ENCODE measurements around the gene PRKAR1A.

Gene PRKAR1A

DNA sequence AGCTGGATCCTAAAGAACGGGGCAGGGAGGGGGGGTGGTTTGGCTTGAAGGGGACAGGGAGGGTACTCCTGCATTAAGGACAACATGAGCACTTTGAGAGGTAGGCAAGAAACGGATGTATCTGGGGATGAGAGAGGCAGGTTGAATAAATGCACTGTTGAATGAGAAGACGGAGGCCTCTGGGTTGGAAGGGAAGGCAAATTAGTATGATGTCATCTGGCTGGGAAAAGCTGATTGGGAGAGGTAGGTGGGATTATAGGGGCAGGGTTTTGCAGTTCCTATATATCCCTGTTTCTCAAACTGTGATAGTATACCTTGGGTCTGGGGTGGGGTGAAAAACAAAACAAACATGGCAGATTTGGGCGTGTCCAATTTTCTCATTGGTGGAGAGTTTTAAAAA is 44.3 kb downstream of the PRKAR1A start:
- no peak for TF ChIP-seq CTBP1 (IDR thresholded peaks at IDR 0.05; ENCODE audit: borderline replicate concordance)
- no peak for TF ChIP-seq ARNT (IDR thresholded peaks at IDR 0.05)
- no peak for TF ChIP-seq ELF4 (IDR thresholded peaks at IDR 0.05)
- no peak for TF ChIP-seq FOXK2 (IDR thresholded peaks at IDR 0.05)
- no peak for TF ChIP-seq SP1 (IDR thresholded peaks at IDR 0.05)
- TF ChIP-seq ZNF384 (IDR thresholded peaks at IDR 0.05): no peak
- TF ChIP-seq SUZ12 (IDR thresholded peaks at IDR 0.05): no peak
- no peak for TF ChIP-seq L3MBTL2 (conservative IDR thresholded peaks at IDR 0.05)
- no peak for TF ChIP-seq HDGF (IDR thresholded peaks at IDR 0.05; ENCODE audit: borderline replicate concordance)
- TF ChIP-seq, protein P1, sequence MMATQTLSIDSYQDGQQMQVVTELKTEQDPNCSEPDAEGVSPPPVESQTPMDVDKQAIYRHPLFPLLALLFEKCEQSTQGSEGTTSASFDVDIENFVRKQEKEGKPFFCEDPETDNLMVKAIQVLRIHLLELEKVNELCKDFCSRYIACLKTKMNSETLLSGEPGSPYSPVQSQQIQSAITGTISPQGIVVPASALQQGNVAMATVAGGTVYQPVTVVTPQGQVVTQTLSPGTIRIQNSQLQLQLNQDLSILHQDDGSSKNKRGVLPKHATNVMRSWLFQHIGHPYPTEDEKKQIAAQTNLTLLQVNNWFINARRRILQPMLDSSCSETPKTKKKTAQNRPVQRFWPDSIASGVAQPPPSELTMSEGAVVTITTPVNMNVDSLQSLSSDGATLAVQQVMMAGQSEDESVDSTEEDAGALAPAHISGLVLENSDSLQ (IDR thresholded peaks at IDR 0.05): no peak
- DNase-seq (ENCODE audit: extremely low spot score): no peak
- ChIA-PET CTCF (no interaction called here), POLR2A (no interaction called here)

DNA sequence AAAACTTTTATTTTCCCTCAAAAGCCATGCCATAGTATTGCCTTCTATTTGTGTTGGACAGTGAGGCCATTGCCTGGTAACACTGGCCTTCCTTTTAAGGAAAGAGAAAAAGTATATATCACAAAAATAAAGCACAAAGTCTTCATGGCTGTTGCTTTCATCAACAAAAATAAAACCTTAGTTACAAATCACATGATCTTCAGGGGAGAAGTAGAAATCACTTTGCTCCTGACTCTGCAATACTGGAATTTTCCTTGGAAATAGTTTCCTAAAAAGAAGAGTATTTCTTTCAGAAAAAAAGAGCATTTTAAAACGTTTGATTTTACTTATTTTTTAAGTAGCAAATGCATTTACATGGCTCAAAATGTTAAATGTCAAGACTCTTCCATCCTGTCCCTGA is 47.1 kb downstream of the PRKAR1A start:
- ChIA-PET CTCF (no interaction called here), POLR2A (no interaction called here)
- TF ChIP-seq FOXM1 (IDR thresholded peaks at IDR 0.05; ENCODE audit: borderline replicate concordance) (no peak), SP1 (IDR thresholded peaks at IDR 0.05) (no peak), ARNT (IDR thresholded peaks at IDR 0.05) (no peak), L3MBTL2 (conservative IDR thresholded peaks at IDR 0.05) (no peak), BHLHE40 (IDR thresholded peaks at IDR 0.05; ENCODE audit: borderline replicate concordance) (no peak), NFRKB (IDR thresholded peaks at IDR 0.05) (no peak), TARDBP (IDR thresholded peaks at IDR 0.05) (no peak), LEF1 (IDR thresholded peaks at IDR 0.05; ENCODE audit: borderline replicate concordance) (no peak), ZNF384 (IDR thresholded peaks at IDR 0.05) (no peak), FOXK2 (IDR thresholded peaks at IDR 0.05) (no peak), CTBP1 (IDR thresholded peaks at IDR 0.05; ENCODE audit: borderline replicate concordance) (no peak), ELF4 (IDR thresholded peaks at IDR 0.05) (no peak), HDGF (IDR thresholded peaks at IDR 0.05; ENCODE audit: borderline replicate concordance) (no peak)
- TF ChIP-seq, protein P1 (IDR thresholded peaks at IDR 0.05): no peak
- DNase-seq (ENCODE audit: extremely low spot score): no peak

DNA sequence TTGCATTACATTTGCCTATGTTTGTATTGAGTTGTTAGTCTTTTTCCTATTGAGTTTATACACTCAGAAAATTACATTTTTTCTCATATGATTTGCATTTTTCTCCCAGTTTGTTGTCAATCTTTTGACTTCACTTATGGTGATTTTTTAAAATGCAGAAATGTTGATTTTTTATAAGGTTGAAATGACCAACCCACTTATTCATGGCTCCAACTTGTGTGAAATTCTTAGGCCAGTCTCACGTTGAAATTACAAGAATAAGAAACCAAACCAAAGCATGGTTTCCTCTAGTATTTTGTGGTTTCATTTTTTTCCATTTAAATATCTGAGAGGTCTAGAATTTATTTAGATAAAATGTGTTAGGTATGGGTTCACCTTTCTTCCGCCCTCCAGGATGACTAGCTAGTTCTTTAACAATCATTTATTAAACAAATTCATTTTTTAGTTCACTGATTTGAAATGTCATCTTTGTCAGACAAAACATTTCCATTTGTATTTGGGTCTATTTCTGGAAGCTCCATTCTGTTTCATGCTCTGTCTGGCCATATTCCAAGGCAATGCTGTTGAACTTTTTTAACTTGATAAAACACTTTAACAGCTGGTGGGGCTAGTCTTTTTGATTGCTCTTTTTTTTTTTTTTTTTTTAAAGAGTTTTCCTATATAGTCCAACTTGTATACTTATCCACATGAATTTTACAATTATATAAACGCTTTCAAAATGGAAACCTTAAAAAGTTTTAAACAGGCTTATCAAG is 48.9 kb downstream of the PRKAR1A start:
- ChIA-PET CTCF (no interaction called here), POLR2A (no interaction called here)
- no peak for TF ChIP-seq CTBP1 (IDR thresholded peaks at IDR 0.05; ENCODE audit: borderline replicate concordance)
- TF ChIP-seq ARNT (IDR thresholded peaks at IDR 0.05): no peak
- no peak for TF ChIP-seq SUZ12 (IDR thresholded peaks at IDR 0.05)
- TF ChIP-seq FOXK2 (IDR thresholded peaks at IDR 0.05): no peak
- TF ChIP-seq, protein P1 (IDR thresholded peaks at IDR 0.05): no peak
- TF ChIP-seq LEF1 (IDR thresholded peaks at IDR 0.05; ENCODE audit: borderline replicate concordance): no peak
- no peak for TF ChIP-seq ZNF384 (IDR thresholded peaks at IDR 0.05)
- no peak for TF ChIP-seq FOXA1 (IDR thresholded peaks at IDR 0.05)
- no peak for TF ChIP-seq BHLHE40 (IDR thresholded peaks at IDR 0.05; ENCODE audit: borderline replicate concordance)
- no peak for TF ChIP-seq NFRKB (IDR thresholded peaks at IDR 0.05)
- TF ChIP-seq FOXM1 (IDR thresholded peaks at IDR 0.05; ENCODE audit: borderline replicate concordance): no peak
- no peak for TF ChIP-seq TARDBP (IDR thresholded peaks at IDR 0.05)
- TF ChIP-seq HDGF (IDR thresholded peaks at IDR 0.05; ENCODE audit: borderline replicate concordance): no peak
- TF ChIP-seq SP1 (IDR thresholded peaks at IDR 0.05): no peak
- no peak for TF ChIP-seq L3MBTL2 (conservative IDR thresholded peaks at IDR 0.05)
- no peak for TF ChIP-seq ELF4 (IDR thresholded peaks at IDR 0.05)
- DNase-seq (ENCODE audit: extremely low spot score): no peak

DNA sequence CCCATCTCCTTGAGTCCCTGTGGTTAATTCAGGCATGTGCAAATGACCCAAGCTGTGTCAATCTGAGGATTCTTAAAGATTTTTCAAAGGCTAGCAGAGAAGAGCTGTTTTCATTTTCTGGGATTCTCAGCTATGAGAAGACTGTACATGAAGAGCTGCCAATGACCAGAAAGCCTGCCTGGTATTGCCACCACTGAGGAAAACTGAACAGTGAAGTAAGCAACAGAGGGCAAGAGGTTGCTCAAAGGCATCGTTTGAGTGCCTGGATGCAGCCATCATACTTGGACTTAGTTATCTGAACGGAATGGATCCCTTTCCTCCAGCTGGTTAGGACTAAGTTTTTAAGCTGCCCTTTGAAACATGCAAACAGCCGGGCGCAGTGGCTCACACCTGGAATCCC is 50.5 kb downstream of the PRKAR1A start:
- no peak for DNase-seq (ENCODE audit: extremely low spot score)
- ChIA-PET CTCF (no interaction called here), POLR2A (no interaction called here)
- TF ChIP-seq BHLHE40 (IDR thresholded peaks at IDR 0.05; ENCODE audit: borderline replicate concordance) (no peak), TARDBP (IDR thresholded peaks at IDR 0.05) (no peak), SP1 (IDR thresholded peaks at IDR 0.05) (no peak), FOXA1 (IDR thresholded peaks at IDR 0.05) (no peak), NFRKB (IDR thresholded peaks at IDR 0.05) (no peak)
- TF ChIP-seq, protein P1 (IDR thresholded peaks at IDR 0.05): no peak

DNA sequence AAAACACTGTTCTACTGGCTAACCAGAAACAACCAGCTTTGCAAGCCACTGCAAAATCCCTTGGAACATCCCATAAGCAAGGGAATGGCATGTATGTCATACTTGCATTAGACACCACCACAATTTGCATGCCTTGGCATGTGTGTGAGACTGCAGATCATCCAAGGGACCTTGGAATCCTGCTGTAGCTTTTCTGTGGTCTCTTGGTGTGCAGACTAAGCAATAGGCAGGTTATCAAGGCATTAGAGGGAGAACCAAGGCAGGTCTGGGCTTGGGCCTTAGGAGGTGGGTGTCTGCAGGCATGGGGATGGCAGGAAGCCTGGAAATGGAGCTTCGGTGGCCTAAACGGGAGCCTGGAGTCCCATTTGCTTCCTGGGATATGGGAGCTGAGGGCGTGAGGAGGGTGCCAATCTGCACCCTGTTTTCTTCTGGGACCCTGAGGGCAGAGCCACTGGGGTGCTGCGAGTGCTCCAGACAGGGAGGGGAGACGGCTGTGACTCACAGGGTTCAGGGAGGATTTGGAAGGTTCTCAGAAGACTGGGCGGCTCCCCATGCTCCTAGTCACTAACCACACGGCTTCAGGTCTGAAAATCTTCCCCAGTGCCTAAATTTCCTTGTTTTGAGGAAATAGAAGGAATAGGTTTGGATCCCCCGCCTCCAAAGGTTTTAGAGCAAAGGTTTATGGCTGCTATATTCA is 52.3 kb downstream of the PRKAR1A start:
- no peak for DNase-seq (ENCODE audit: extremely low spot score)
- CTCF ChIA-PET: no interaction called here
- POLR2A ChIA-PET: no interaction called here
- no peak for TF ChIP-seq ELF4 (IDR thresholded peaks at IDR 0.05)
- no peak for TF ChIP-seq FOXA1 (IDR thresholded peaks at IDR 0.05)
- TF ChIP-seq HDGF (IDR thresholded peaks at IDR 0.05; ENCODE audit: borderline replicate concordance): no peak
- TF ChIP-seq FOXK2 (IDR thresholded peaks at IDR 0.05): no peak
